ENCODE data around the gene ATG12. TPM values are rescaled to one million over a fixed set of nuclear protein-coding genes. Genes with fewer than 3 reads are reported as not detected.
A peak's percentile ranks its signal among the peaks of the same experiment; 100 is the strongest.

Gene ATG12
- total RNA-seq, 1 donor from 2014 or later, result 122 TPM

- Histone ChIP-seq H3K4me1 (peaks cover 22% of the 10 kb centered on the region), H4K20me1 (ENCODE audit: low read depth) (peaks cover 17% of the 10 kb centered on the region), H3K4me3 (peak within 1 kb of the TSS; percentile 71), H3K27ac (peak within 1 kb of the TSS; percentile 24), H3K79me2 (ENCODE audit: low read depth) (no peaks in the 10 kb centered on the region), H3K36me3 (no peaks in the 10 kb centered on the region), H2AFZ (replicated peaks) (peak within 1 kb of the TSS; percentile 90), H3K4me2 (peak within 1 kb of the TSS; percentile 96), H3K9ac (peak within 1 kb of the TSS; percentile 61), H3K27me3 (peaks cover 34% of the 10 kb centered on the region), H3F3A (ENCODE audit: low read depth) (peaks cover 10% of the 10 kb centered on the region), H3K9me3 (ENCODE audit: low read depth) (no peaks in the 10 kb centered on the region)
- H3K27me3 Mint-ChIP-seq (ENCODE audit: insufficient read depth, low read depth), result peaks cover 2% of the 10 kb centered on the region
- TF ChIP-seq EZH2 (IDR thresholded peaks at IDR 0.05) (no peak), EZH2phosphoT487 (IDR thresholded peaks at IDR 0.05) (no peak), CTCF (IDR thresholded peaks at IDR 0.05) (no peak)
- peak within 1 kb of the TSS; percentile 99 for H3K4me3 Mint-ChIP-seq
- peaks cover 12% of the 10 kb centered on the region for H3K36me3 Mint-ChIP-seq
- peaks cover 35% of the 10 kb centered on the region for H3K4me1 Mint-ChIP-seq
- DNase-seq (ENCODE audit: low spot score), result peak; percentile 80
- peak within 1 kb of the TSS; percentile 99 for H3K27ac Mint-ChIP-seq
- H3K9me3 Mint-ChIP-seq, result no peaks in the 10 kb centered on the region
Observed at GRCh38 chr5:115816226-115817081, 24.9 kb downstream of the ATG12 start, which contains the start of gene CDO1. Gene CDO1, minus strand, starts transcription at chr5:115816659. Its CDS starts 262 bp downstream, at chr5:115816397.

GRCh38 chr5:115815693-115816225 lies 25.6 kb downstream of the ATG12 start:
- TF ChIP-seq EZH2phosphoT487 (IDR thresholded peaks at IDR 0.05), result peak; percentile 16
- peak; percentile 60 for TF ChIP-seq EZH2 (IDR thresholded peaks at IDR 0.05)
- TF ChIP-seq CTCF (IDR thresholded peaks at IDR 0.05), result no peak
- Histone ChIP-seq H3K4me3 (peak overlapping the region; percentile 71), H3K4me1 (peaks cover 22% of the 10 kb centered on the region), H3K27ac (no peak overlapping the region), H3K36me3 (no peaks in the 10 kb centered on the region), H2AFZ (replicated peaks) (peak overlapping the region; percentile 90), H3K79me2 (ENCODE audit: low read depth) (no peaks in the 10 kb centered on the region), H3K4me2 (peak overlapping the region; percentile 96), H3F3A (ENCODE audit: low read depth) (peaks cover 10% of the 10 kb centered on the region), H3K9me3 (ENCODE audit: low read depth) (no peaks in the 10 kb centered on the region), H4K20me1 (ENCODE audit: low read depth) (peaks cover 17% of the 10 kb centered on the region), H3K9ac (peak overlapping the region; percentile 61), H3K27me3 (peaks cover 34% of the 10 kb centered on the region)
- no peaks in the 10 kb centered on the region for H3K9me3 Mint-ChIP-seq
- peaks cover 19% of the 10 kb centered on the region for H3K36me3 Mint-ChIP-seq
- peaks cover 2% of the 10 kb centered on the region for H3K27me3 Mint-ChIP-seq (ENCODE audit: insufficient read depth, low read depth)
- DNase-seq (ENCODE audit: low spot score), result peak; percentile 69
- no peak overlapping the region for H3K27ac Mint-ChIP-seq
- peak overlapping the region; percentile 99 for H3K4me3 Mint-ChIP-seq
- H3K4me1 Mint-ChIP-seq, result peaks cover 35% of the 10 kb centered on the region

- Histone ChIP-seq H3K27me3 (peaks cover 34% of the 10 kb centered on the region), H3K36me3 (no peaks in the 10 kb centered on the region), H2AFZ (replicated peaks) (no peak overlapping the region), H3K4me2 (peak overlapping the region; percentile 96), H3K4me1 (peaks cover 22% of the 10 kb centered on the region), H4K20me1 (ENCODE audit: low read depth) (peaks cover 17% of the 10 kb centered on the region), H3K79me2 (ENCODE audit: low read depth) (no peaks in the 10 kb centered on the region), H3K9me3 (ENCODE audit: low read depth) (no peaks in the 10 kb centered on the region), H3K27ac (no peak overlapping the region), H3K4me3 (peak overlapping the region; percentile 71), H3K9ac (no peak overlapping the region), H3F3A (ENCODE audit: low read depth) (peaks cover 10% of the 10 kb centered on the region)
- Mint-ChIP-seq H3K36me3 (peaks cover 21% of the 10 kb centered on the region), H3K27ac (no peak overlapping the region), H3K4me1 (peaks cover 35% of the 10 kb centered on the region), H3K27me3 (ENCODE audit: insufficient read depth, low read depth) (peaks cover 2% of the 10 kb centered on the region), H3K9me3 (no peaks in the 10 kb centered on the region), H3K4me3 (peak overlapping the region; percentile 99)
- TF ChIP-seq CTCF (IDR thresholded peaks at IDR 0.05) (no peak), EZH2 (IDR thresholded peaks at IDR 0.05) (peak; percentile 74), EZH2phosphoT487 (IDR thresholded peaks at IDR 0.05) (peak; percentile 48)
- DNase-seq (ENCODE audit: low spot score), result no peak
Observed at GRCh38 chr5:115815006-115815692, 26.2 kb downstream of the ATG12 start.

Measured in neural progenitor cell (in vitro differentiated cells).